ENCODE data around the gene MYBPC1. TPM values are rescaled to one million over a fixed set of nuclear protein-coding genes. Genes with fewer than 3 reads are reported as not detected.

MYBPC1 gene
- total and polyA plus RNA-seq, 2 experiments from 2014 or later: 0.18 TPM; not detected in 1

DNA sequence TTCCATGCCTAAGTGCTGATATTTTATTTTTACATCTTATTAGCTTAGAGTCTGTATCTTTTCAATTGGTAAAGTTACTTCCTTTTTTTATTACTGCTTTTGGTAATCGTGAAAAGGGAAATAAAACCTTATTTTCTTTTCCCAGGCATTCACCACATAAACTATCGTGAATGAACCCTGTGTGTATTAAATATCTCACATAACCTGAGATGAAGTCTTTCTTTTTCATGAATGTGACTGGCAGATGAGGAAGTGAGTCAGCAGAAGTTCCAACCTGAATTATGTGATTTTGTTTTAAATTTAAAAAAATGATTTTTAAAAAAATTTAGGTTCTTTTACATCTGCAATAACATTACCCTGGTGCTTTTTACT lies 26.0 kb downstream of the MYBPC1 start (continued):
- TF ChIP-seq, protein P1, sequence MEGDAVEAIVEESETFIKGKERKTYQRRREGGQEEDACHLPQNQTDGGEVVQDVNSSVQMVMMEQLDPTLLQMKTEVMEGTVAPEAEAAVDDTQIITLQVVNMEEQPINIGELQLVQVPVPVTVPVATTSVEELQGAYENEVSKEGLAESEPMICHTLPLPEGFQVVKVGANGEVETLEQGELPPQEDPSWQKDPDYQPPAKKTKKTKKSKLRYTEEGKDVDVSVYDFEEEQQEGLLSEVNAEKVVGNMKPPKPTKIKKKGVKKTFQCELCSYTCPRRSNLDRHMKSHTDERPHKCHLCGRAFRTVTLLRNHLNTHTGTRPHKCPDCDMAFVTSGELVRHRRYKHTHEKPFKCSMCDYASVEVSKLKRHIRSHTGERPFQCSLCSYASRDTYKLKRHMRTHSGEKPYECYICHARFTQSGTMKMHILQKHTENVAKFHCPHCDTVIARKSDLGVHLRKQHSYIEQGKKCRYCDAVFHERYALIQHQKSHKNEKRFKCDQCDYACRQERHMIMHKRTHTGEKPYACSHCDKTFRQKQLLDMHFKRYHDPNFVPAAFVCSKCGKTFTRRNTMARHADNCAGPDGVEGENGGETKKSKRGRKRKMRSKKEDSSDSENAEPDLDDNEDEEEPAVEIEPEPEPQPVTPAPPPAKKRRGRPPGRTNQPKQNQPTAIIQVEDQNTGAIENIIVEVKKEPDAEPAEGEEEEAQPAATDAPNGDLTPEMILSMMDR (conservative IDR thresholded peaks at IDR 0.05; ENCODE audit: low read depth in 2 of 2): no peak

DNA sequence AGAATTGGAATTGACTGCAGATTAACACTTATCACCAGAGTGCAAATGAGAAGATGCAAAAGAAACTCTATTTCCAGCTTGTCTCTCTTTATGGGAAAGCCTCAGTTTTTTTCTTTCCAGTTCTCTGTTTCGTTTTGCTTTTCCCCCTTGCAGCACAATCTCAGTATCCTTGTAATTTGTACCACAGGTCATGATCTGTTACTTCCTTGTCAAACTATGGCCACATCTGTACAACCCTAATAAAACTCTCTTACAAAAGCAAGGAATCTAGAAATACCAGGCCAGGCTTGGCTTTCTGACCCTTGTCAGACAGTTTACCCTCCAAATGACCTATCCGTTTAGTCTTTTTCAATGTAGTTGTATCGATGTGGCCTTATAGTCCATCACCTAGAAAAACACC lies 33.9 kb downstream of the MYBPC1 start:
- H3K27me3 ChIP-seq (ENCODE audit: insufficient read depth): no peaks in the 10 kb centered on the region
- H3K4me1 ChIP-seq (ENCODE audit: insufficient read depth): no peaks in the 10 kb centered on the region
- no peaks in the 10 kb centered on the region for H4K20me1 ChIP-seq (replicated peaks; ENCODE audit: insufficient read depth)
- no peak overlapping the region for H3K27ac Mint-ChIP-seq
- no peaks in the 10 kb centered on the region for H3F3A ChIP-seq (replicated peaks; ENCODE audit: low read depth)
- H3K9me2 ChIP-seq (ENCODE audit: insufficient read depth): no peaks in the 10 kb centered on the region
- H3K27me3 Mint-ChIP-seq (ENCODE audit: insufficient read depth, low read depth, poor library complexity): no peaks in the 10 kb centered on the region
- no peak overlapping the region for H3K27ac ChIP-seq (ENCODE audit: low read depth)
- no peaks in the 10 kb centered on the region for H3K79me2 ChIP-seq (replicated peaks; ENCODE audit: insufficient read depth)
- H3K4me3 Mint-ChIP-seq: no peak overlapping the region
- no peaks in the 10 kb centered on the region for H3K36me3 Mint-ChIP-seq (ENCODE audit: low read depth)
- H3K36me3 ChIP-seq (ENCODE audit: insufficient read depth): no peaks in the 10 kb centered on the region
- peak overlapping the region; percentile 28; the same call in 1 of the 2 replicates for H2AFZ ChIP-seq
- no peak for ATAC-seq
- H3K4me2 ChIP-seq: no peak overlapping the region
- H3K9me3 Mint-ChIP-seq: no peaks in the 10 kb centered on the region
- DNase-seq (ENCODE audit: low spot score): no peak
- no peak overlapping the region for H3K4me3 ChIP-seq
- no peaks in the 10 kb centered on the region for H3K4me1 Mint-ChIP-seq
- TF ChIP-seq, protein P2, sequence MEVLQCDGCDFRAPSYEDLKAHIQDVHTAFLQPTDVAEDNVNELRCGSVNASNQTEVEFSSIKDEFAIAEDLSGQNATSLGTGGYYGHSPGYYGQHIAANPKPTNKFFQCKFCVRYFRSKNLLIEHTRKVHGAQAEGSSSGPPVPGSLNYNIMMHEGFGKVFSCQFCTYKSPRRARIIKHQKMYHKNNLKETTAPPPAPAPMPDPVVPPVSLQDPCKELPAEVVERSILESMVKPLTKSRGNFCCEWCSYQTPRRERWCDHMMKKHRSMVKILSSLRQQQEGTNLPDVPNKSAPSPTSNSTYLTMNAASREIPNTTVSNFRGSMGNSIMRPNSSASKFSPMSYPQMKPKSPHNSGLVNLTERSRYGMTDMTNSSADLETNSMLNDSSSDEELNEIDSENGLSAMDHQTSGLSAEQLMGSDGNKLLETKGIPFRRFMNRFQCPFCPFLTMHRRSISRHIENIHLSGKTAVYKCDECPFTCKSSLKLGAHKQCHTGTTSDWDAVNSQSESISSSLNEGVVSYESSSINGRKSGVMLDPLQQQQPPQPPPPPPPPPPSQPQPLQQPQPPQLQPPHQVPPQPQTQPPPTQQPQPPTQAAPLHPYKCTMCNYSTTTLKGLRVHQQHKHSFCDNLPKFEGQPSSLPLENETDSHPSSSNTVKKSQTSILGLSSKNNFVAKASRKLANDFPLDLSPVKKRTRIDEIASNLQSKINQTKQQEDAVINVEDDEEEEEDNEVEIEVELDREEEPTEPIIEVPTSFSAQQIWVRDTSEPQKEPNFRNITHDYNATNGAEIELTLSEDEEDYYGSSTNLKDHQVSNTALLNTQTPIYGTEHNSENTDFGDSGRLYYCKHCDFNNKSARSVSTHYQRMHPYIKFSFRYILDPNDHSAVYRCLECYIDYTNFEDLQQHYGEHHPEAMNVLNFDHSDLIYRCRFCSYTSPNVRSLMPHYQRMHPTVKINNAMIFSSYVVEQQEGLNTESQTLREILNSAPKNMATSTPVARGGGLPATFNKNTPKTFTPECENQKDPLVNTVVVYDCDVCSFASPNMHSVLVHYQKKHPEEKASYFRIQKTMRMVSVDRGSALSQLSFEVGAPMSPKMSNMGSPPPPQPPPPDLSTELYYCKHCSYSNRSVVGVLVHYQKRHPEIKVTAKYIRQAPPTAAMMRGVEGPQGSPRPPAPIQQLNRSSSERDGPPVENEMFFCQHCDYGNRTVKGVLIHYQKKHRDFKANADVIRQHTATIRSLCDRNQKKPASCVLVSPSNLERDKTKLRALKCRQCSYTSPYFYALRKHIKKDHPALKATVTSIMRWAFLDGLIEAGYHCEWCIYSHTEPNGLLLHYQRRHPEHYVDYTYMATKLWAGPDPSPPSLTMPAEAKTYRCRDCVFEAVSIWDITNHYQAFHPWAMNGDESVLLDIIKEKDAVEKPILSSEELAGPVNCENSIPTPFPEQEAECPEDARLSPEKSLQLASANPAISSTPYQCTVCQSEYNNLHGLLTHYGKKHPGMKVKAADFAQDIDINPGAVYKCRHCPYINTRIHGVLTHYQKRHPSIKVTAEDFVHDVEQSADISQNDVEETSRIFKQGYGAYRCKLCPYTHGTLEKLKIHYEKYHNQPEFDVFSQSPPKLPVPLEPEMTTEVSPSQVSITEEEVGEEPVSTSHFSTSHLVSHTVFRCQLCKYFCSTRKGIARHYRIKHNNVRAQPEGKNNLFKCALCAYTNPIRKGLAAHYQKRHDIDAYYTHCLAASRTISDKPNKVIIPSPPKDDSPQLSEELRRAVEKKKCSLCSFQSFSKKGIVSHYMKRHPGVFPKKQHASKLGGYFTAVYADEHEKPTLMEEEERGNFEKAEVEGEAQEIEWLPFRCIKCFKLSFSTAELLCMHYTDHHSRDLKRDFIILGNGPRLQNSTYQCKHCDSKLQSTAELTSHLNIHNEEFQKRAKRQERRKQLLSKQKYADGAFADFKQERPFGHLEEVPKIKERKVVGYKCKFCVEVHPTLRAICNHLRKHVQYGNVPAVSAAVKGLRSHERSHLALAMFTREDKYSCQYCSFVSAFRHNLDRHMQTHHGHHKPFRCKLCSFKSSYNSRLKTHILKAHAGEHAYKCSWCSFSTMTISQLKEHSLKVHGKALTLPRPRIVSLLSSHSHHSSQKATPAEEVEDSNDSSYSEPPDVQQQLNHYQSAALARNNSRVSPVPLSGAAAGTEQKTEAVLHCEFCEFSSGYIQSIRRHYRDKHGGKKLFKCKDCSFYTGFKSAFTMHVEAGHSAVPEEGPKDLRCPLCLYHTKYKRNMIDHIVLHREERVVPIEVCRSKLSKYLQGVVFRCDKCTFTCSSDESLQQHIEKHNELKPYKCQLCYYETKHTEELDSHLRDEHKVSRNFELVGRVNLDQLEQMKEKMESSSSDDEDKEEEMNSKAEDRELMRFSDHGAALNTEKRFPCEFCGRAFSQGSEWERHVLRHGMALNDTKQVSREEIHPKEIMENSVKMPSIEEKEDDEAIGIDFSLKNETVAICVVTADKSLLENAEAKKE (CRISPR knock-in tag; IDR thresholded peaks at IDR 0.05): no peak
- TF ChIP-seq EZH2phosphoT487 (IDR thresholded peaks at IDR 0.05; ENCODE audit: unreplicated experiment) (no peak), STAT1 (IDR thresholded peaks at IDR 0.05; ENCODE audit: unreplicated experiment) (no peak), NANOG (IDR thresholded peaks at IDR 0.05; ENCODE audit: borderline replicate concordance) (no peak), ZNF114 (CRISPR knock-in tag; IDR thresholded peaks at IDR 0.05) (no peak), JUNB (IDR thresholded peaks at IDR 0.05; ENCODE audit: unreplicated experiment) (no peak), CREB1 (CRISPR knock-in tag; IDR thresholded peaks at IDR 0.05; ENCODE audit: low read depth) (no peak), POLR2AphosphoS5 (IDR thresholded peaks at IDR 0.05; ENCODE audit: low read depth) (no peak)
- TF ChIP-seq, protein P3, sequence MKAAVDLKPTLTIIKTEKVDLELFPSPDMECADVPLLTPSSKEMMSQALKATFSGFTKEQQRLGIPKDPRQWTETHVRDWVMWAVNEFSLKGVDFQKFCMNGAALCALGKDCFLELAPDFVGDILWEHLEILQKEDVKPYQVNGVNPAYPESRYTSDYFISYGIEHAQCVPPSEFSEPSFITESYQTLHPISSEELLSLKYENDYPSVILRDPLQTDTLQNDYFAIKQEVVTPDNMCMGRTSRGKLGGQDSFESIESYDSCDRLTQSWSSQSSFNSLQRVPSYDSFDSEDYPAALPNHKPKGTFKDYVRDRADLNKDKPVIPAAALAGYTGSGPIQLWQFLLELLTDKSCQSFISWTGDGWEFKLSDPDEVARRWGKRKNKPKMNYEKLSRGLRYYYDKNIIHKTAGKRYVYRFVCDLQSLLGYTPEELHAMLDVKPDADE (IDR thresholded peaks at IDR 0.05): no peak
- TF ChIP-seq, protein P1 (conservative IDR thresholded peaks at IDR 0.05; ENCODE audit: low read depth in 2 of 2): no peak
- TF ChIP-seq, protein P4, sequence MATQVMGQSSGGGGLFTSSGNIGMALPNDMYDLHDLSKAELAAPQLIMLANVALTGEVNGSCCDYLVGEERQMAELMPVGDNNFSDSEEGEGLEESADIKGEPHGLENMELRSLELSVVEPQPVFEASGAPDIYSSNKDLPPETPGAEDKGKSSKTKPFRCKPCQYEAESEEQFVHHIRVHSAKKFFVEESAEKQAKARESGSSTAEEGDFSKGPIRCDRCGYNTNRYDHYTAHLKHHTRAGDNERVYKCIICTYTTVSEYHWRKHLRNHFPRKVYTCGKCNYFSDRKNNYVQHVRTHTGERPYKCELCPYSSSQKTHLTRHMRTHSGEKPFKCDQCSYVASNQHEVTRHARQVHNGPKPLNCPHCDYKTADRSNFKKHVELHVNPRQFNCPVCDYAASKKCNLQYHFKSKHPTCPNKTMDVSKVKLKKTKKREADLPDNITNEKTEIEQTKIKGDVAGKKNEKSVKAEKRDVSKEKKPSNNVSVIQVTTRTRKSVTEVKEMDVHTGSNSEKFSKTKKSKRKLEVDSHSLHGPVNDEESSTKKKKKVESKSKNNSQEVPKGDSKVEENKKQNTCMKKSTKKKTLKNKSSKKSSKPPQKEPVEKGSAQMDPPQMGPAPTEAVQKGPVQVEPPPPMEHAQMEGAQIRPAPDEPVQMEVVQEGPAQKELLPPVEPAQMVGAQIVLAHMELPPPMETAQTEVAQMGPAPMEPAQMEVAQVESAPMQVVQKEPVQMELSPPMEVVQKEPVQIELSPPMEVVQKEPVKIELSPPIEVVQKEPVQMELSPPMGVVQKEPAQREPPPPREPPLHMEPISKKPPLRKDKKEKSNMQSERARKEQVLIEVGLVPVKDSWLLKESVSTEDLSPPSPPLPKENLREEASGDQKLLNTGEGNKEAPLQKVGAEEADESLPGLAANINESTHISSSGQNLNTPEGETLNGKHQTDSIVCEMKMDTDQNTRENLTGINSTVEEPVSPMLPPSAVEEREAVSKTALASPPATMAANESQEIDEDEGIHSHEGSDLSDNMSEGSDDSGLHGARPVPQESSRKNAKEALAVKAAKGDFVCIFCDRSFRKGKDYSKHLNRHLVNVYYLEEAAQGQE (IDR thresholded peaks at IDR 0.05; ENCODE audit: unreplicated experiment): no peak

All from GM23338 (cell line).